ENCODE measurements around the gene ARL6IP5.

- TF ChIP-seq, protein P1, sequence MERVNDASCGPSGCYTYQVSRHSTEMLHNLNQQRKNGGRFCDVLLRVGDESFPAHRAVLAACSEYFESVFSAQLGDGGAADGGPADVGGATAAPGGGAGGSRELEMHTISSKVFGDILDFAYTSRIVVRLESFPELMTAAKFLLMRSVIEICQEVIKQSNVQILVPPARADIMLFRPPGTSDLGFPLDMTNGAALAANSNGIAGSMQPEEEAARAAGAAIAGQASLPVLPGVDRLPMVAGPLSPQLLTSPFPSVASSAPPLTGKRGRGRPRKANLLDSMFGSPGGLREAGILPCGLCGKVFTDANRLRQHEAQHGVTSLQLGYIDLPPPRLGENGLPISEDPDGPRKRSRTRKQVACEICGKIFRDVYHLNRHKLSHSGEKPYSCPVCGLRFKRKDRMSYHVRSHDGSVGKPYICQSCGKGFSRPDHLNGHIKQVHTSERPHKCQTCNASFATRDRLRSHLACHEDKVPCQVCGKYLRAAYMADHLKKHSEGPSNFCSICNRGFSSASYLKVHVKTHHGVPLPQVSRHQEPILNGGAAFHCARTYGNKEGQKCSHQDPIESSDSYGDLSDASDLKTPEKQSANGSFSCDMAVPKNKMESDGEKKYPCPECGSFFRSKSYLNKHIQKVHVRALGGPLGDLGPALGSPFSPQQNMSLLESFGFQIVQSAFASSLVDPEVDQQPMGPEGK (CRISPR knock-in tag; IDR thresholded peaks at IDR 0.05; ENCODE audit: borderline replicate concordance), result no peak
- TF ChIP-seq ZC3H10 (CRISPR knock-in tag; IDR thresholded peaks at IDR 0.05), result no peak
- no peak for TF ChIP-seq BACH2 (CRISPR knock-in tag; IDR thresholded peaks at IDR 0.05; ENCODE audit: borderline replicate concordance)
- TF ChIP-seq ZNF565 (CRISPR knock-in tag; conservative IDR thresholded peaks at IDR 0.05; ENCODE audit: low read depth), result no peak
- TF ChIP-seq POU6F1 (CRISPR knock-in tag; IDR thresholded peaks at IDR 0.05; ENCODE audit: borderline replicate concordance, low read depth), result no peak
- no peak for TF ChIP-seq RARB (CRISPR knock-in tag; IDR thresholded peaks at IDR 0.05)
- TF ChIP-seq ZFP30 (CRISPR knock-in tag; IDR thresholded peaks at IDR 0.05), result no peak
- no peak for TF ChIP-seq GLIS3 (CRISPR knock-in tag; IDR thresholded peaks at IDR 0.05)
- TF ChIP-seq ISL1 (CRISPR knock-in tag; IDR thresholded peaks at IDR 0.05), result no peak
- TF ChIP-seq TOX (CRISPR knock-in tag; IDR thresholded peaks at IDR 0.05; ENCODE audit: borderline replicate concordance), result no peak
- no peak for TF ChIP-seq ZFP3 (CRISPR knock-in tag; IDR thresholded peaks at IDR 0.05)
- no peak for TF ChIP-seq ARNTL (CRISPR knock-in tag; IDR thresholded peaks at IDR 0.05; ENCODE audit: borderline replicate concordance, low read depth)
These were observed 3.3 kb downstream of the ARL6IP5 start for GRCh38 chr3:69088063-69088462.

Measured in SK-N-SH treated with all-trans-retinoic acid at 6 μM for 48 hours (cell line).